K562 (cell line): ENCODE measurements around the gene FRMPD1. TPM values are rescaled to one million over a fixed set of nuclear protein-coding genes. Genes with fewer than 3 reads are reported as not detected.

Source experiments
- ATAC-seq: fragments of 200-7000 bp; cut with Tn5 transposase; 3 replicates; pipeline ENCODE4 v1.9.1; 2020; ENCODE audit warnings: moderate library complexity
- BruUV-seq: library from RNA; stranded (reverse); fragments of 400-500 nt; replicated peaks from 2 replicates; lab custom pipeline; 2021; lab: Mats Ljungman, UMichigan
- CTCF ChIA-PET: fragments of 300-600 bp; formaldehyde crosslinking; extraction: SDS; loops from one replicate; lab custom pipeline; 2021; ENCODE audit warnings: low intra/inter-chr PET ratio; lab: Yijun Ruan, JAX
- POLR2A ChIA-PET: fragments of 300-600, 350-650 bp; sonication (Branson Sonifier 250); formaldehyde crosslinking; extraction: SDS; loops from one replicate; lab custom pipeline; 2021; ENCODE audit warnings: antibody characterized with exemption, inconsistent platforms; lab: Yijun Ruan, JAX
- DNase-seq, 4 experiments: peaks; one replicate each; pipeline versions ENCODE4 v3.0.0 to v3.0.0-alpha.2; 2011 to 2018; ENCODE audit warnings: low spot score in 3 of 4, mixed read lengths in 3 of 4; ENCODE audit errors: extremely low read depth in 1 of 4
- FAIRE-seq: peaks from 2 replicates; lab custom pipeline; 2011; peaks lifted over from hg19 to GRCh38; lab: Jason Lieb, UNC
- H2AFZ ChIP-seq: 2 replicates; pipeline ENCODE4 v1.6.0; 2011; ENCODE audit warnings: low read depth, low read length, control low read depth, inconsistent platforms
- H3K27ac ChIP-seq: fragments of 200-600 bp; 3 replicates; pipeline ENCODE4 v1.8.0; 2011; ENCODE audit warnings: low read depth, mild to moderate bottlenecking, control low read depth, inconsistent platforms, low read length, moderate library complexity, mixed read lengths; ENCODE audit errors: extremely low read depth
- H3K27me3 ChIP-seq, 2 experiments: fragments of 300-600 bp in 1 of 2; 2 replicates in 1 of 2; 3 replicates in 1 of 2; pipeline versions ENCODE4 v1.6.0 to v1.8.0; 2011; ENCODE audit warnings: inconsistent platforms in 2 of 2, low read length in 2 of 2, mild to moderate bottlenecking in 1 of 2, mixed read lengths in 1 of 2, moderate library complexity in 1 of 2; ENCODE audit not compliant: control insufficient read depth in 2 of 2, insufficient read depth in 2 of 2
- H3K36me3 ChIP-seq: fragments of 300-600 bp; 3 replicates; pipeline ENCODE4 v1.8.0; 2011; ENCODE audit warnings: mild to moderate bottlenecking, low read length, inconsistent platforms; ENCODE audit not compliant: control insufficient read depth, insufficient read depth
- H3K4me1 ChIP-seq, 2 experiments: fragments of 200-600 bp in 1 of 2; replicated peaks in 1 of 2; 2 replicates in 1 of 2; 3 replicates in 1 of 2; pipeline versions ENCODE4 v1.5.1 to v1.8.0; 2011; ENCODE audit warnings: inconsistent platforms in 2 of 2, low read length in 2 of 2, mild to moderate bottlenecking in 1 of 2, mixed read lengths in 1 of 2, moderate library complexity in 1 of 2; ENCODE audit not compliant: control insufficient read depth in 2 of 2, insufficient read depth in 2 of 2
- H3K4me2 ChIP-seq: 2 replicates; pipeline ENCODE4 v1.6.1; 2011; ENCODE audit warnings: low read length, control low read depth, inconsistent platforms, mixed read lengths; ENCODE audit not compliant: insufficient read depth
- H3K4me3 ChIP-seq: fragments of 200-600 bp; sonication (generic), shearing (Covaris generic); 2 replicates; pipeline ENCODE4 v1.5.1; 2016; ENCODE audit warnings: control low read depth, inconsistent platforms
- H3K79me2 ChIP-seq: fragments of 200-600 bp; 3 replicates; pipeline ENCODE4 v1.8.0; 2011; ENCODE audit warnings: low read length, inconsistent platforms; ENCODE audit not compliant: control insufficient read depth, insufficient read depth
- H3K9ac ChIP-seq, 2 experiments: 2 replicates each; pipeline versions ENCODE4 v1.6.0 to v1.6.1; 2011; ENCODE audit warnings: low read depth in 2 of 2, low read length in 2 of 2, control low read depth in 1 of 2, inconsistent platforms in 1 of 2, mild to moderate bottlenecking in 1 of 2, mixed read lengths in 1 of 2; ENCODE audit not compliant: insufficient read depth in 1 of 2
- H3K9me1 ChIP-seq: one replicate; pipeline ENCODE4 v1.6.0; 2011; ENCODE audit warnings: inconsistent platforms, mild to moderate bottlenecking, low read length, moderate library complexity; ENCODE audit not compliant: control insufficient read depth, insufficient read depth
- H3K9me3 ChIP-seq: replicated peaks from 2 replicates; pipeline ENCODE4 v1.5.1; 2011; ENCODE audit warnings: low read depth, low read length, inconsistent platforms; ENCODE audit not compliant: control insufficient read depth, insufficient read depth
- H4K20me1 ChIP-seq: replicated peaks from 2 replicates; pipeline ENCODE4 v1.6.1; 2011; ENCODE audit warnings: low read length, inconsistent platforms, mixed read lengths; ENCODE audit not compliant: control insufficient read depth, insufficient read depth
- CCAR2 ChIP-seq: fragments of 200-400 bp; formaldehyde crosslinking; IDR thresholded peaks from 2 replicates; pipeline ENCODE4 v1.6.1; 2017; ENCODE audit warnings: mild to moderate bottlenecking, low read depth, low read length
- CTBP1 ChIP-seq: fragments of 450-650 bp; IDR thresholded peaks from 2 replicates; pipeline ENCODE4 v1.6.1; 2016; ENCODE audit warnings: borderline replicate concordance
- ETV1 ChIP-seq: fragments of 450-650 bp; conservative IDR thresholded peaks from 2 replicates; pipeline ENCODE4 v1.6.1; 2016; ENCODE audit warnings: missing genetic modification characterization, control low read depth, low read depth, missing compliant biosample characterization
- FOXP1 ChIP-seq: sonication (generic); formaldehyde crosslinking; IDR thresholded peaks from 2 replicates; pipeline ENCODE4 v1.8.0; 2022; ENCODE audit warnings: mild to moderate bottlenecking, missing genetic modification reagents
- HDAC1 ChIP-seq, 2 experiments: fragments of 450-650 bp; IDR thresholded peaks; 2 replicates each; pipeline ENCODE4 v1.6.1; 2016 to 2017; ENCODE audit warnings: inconsistent platforms in 1 of 2, mild to moderate bottlenecking in 1 of 2, moderate library complexity in 1 of 2
- HIVEP1 ChIP-seq: fragments of 250-450 bp; sonication (Bioruptor Pico); IDR thresholded peaks from 2 replicates; pipeline ENCODE4 v1.4.0; 2020; ENCODE audit warnings: mild to moderate bottlenecking
- JUND ChIP-seq, 2 experiments: IDR thresholded peaks; 2 replicates in 1 of 2; 3 replicates in 1 of 2; pipeline ENCODE4 v1.6.1; 2011; ENCODE audit warnings: borderline replicate concordance in 2 of 2, low read depth in 2 of 2, low read length in 2 of 2, improper control_type of control experiment in 1 of 2, missing biosample characterization in 1 of 2, missing genetic modification characterization in 1 of 2, missing genetic modification reagents in 1 of 2
- NR2C1 ChIP-seq, 2 experiments: fragments of 450-650 bp; IDR thresholded peaks; 2 replicates each; pipeline ENCODE4 v1.6.1; 2017; ENCODE audit warnings: mild to moderate bottlenecking in 2 of 2, antibody characterized with exemption in 1 of 2, inconsistent platforms in 1 of 2, missing compliant biosample characterization in 1 of 2, missing genetic modification characterization in 1 of 2
- PRMT5 ChIP-seq: sonication (generic); formaldehyde crosslinking; IDR thresholded peaks from 2 replicates; pipeline ENCODE4 v1.5.0; 2020; ENCODE audit warnings: missing genetic modification reagents
- RCOR1 ChIP-seq, 2 experiments: IDR thresholded peaks; 2 replicates each; pipeline ENCODE4 v1.6.1; 2012; ENCODE audit warnings: low read depth in 2 of 2, low read length in 2 of 2, borderline replicate concordance in 1 of 2, improper control_type of control experiment in 1 of 2
- SMARCC2 ChIP-seq: fragments of 450-650 bp; IDR thresholded peaks from 2 replicates; pipeline ENCODE4 v1.6.1; 2017; ENCODE audit warnings: antibody characterized with exemption, moderate library complexity, mild to moderate bottlenecking, low read depth
- SOX6 ChIP-seq: fragments of 450-650 bp; IDR thresholded peaks from 2 replicates; pipeline ENCODE4 v1.6.1; 2014; ENCODE audit warnings: mild to moderate bottlenecking
- ZBED1 ChIP-seq: IDR thresholded peaks from 2 replicates; pipeline ENCODE4 v1.6.1; 2014
- ZEB2 ChIP-seq: fragments of 450-650 bp; IDR thresholded peaks from 2 replicates; pipeline ENCODE4 v1.6.1; 2016
- ZNF24 ChIP-seq: fragments of 450-650 bp; IDR thresholded peaks from 2 replicates; pipeline ENCODE4 v1.6.1; 2016
- WGBS: fragments of 100-300 bp; shearing (Covaris generic); methylation state at CpG from one replicate; pipeline ENCODE4 v1.1.6; 2016; ENCODE audit warnings: low coverage, mixed read lengths; ENCODE audit not compliant: insufficient coverage; ENCODE audit errors: missing lambda C conversion rate; 5-methylcytosine and 5-hydroxymethylcytosine counted together
- in situ Hi-C: fragments of 300-500 bp; cut with MboI; formaldehyde crosslinking; loops from 4 replicates; pipeline ENCODE4 v1.15.0; 2018; ENCODE audit warnings: inconsistent platforms, mixed read lengths
- intact Hi-C: fragments of 100-400 bp; cut with micrococcal nuclease; formaldehyde crosslinking; loops from 2 replicates; pipeline ENCODE4 v1.14.2; 2022
- polyA plus RNA-seq, 8 experiments: library from polyadenylated mRNA; depleted of rRNA in 4 of 8; stranded (reverse) in 5 of 8; unstranded in 3 of 8; fragments of >200 nt; fragmentation: Nextera tagmentation in 2 of 8; fragmentation: Illumina TruSeq in 1 of 8; extraction: Ambion mirVana in 2 of 8; extraction: Trizol in 1 of 8; gene quantifications; 2 replicates each; pipeline versions ENCODE4 v1.2.1 to v1.2.3, GENCODE V29; 2011 to 2014; ENCODE audit warnings: inconsistent platforms in 1 of 8, missing spikeins in 1 of 8
- total RNA-seq, 7 experiments: library from RNA; depleted of rRNA in 6 of 7; stranded (reverse); fragments of >200 nt in 6 of 7; fragmentation: Illumina TruSeq in 2 of 7; extraction: Trizol in 2 of 7; gene quantifications; 2 replicates each; pipeline versions ENCODE4 v1.2.1 to v1.2.3, GENCODE V29; 2011 to 2021; ENCODE audit warnings: low replicate concordance in 1 of 7
- TF ChIP-seq, protein P1 (sequence below): fragments of 250-450 bp; sonication (Bioruptor Pico); IDR thresholded peaks from 2 replicates; pipeline ENCODE4 v1.5.0; 2021; ENCODE audit warnings: mild to moderate bottlenecking, borderline replicate concordance

The FRMPD1 gene
- total and polyA plus RNA-seq, 9 of the 15 experiments (the other 6 are each of a cell fraction or from before 2014, with no cell fraction given), result not detected

DNA sequence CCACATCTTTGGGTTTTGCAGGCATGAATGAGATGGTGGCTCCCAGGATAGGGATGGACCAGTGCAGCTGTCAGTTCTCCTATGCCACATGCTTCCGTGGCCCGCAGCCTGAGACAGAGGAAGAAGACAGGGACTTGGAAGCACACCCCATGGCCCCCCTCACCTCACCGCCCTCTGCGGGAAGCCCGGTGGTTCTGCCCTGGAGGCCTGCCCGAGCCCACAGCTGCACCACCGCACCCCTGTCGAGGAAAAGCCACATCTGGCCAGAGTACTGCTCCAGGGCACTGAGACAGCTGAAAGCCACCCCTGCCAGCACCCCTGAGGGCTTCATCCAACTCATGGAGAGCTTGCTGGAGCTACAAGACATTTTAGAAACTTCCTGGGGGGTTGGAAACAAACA, 95.2 kb downstream of the FRMPD1 start (continued):
- TF ChIP-seq, protein P1, sequence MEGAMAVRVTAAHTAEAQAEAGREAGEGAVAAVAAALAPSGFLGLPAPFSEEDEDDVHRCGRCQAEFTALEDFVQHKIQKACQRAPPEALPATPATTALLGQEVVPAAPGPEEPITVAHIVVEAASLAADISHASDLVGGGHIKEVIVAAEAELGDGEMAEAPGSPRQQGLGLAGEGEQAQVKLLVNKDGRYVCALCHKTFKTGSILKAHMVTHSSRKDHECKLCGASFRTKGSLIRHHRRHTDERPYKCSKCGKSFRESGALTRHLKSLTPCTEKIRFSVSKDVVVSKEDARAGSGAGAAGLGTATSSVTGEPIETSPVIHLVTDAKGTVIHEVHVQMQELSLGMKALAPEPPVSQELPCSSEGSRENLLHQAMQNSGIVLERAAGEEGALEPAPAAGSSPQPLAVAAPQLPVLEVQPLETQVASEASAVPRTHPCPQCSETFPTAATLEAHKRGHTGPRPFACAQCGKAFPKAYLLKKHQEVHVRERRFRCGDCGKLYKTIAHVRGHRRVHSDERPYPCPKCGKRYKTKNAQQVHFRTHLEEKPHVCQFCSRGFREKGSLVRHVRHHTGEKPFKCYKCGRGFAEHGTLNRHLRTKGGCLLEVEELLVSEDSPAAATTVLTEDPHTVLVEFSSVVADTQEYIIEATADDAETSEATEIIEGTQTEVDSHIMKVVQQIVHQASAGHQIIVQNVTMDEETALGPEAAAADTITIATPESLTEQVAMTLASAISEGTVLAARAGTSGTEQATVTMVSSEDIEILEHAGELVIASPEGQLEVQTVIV (CRISPR knock-in tag), result no peak
- TF ChIP-seq FOXP1 (CRISPR knock-in tag), result no peak
- TF ChIP-seq, all 486 proteins: peak for 0

DNA sequence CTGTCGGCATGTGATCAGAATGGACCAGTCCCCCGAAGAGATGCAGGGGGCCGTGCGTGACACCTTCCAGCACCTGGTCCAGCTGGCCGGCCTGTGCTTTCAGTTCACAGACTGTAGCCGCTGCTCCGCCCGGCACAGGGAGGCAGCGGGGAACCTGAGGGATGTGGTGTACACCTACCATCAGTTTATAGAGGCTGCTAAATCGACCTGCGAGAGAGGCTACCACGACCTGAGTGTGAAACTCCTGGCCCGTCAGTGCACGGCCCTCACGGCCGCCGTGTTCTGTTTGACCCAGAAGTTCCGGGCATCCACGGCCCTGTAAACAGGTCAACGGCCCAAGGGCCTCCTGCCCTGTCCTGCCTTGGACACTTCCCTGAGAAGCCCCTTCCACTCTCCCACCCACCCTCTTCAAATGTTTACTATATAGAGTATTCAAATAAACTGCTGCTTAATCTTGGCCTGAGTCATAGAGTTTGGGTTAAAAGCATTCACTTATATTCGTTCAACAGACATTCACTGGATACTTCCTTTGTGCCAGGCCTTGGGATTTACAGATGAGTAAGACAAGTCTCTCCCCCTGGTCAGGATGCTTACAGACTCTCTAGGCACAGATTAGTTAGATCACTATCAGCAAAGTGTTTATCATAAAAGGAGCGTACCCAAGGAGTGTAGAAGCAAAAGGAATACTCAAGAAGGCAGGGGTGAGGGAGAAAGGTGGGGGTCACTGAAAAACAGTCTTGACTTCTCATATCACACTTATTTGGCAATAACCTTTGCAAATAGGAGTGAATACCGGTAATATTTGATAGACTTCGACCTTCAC, 95.9 kb downstream of the FRMPD1 start:
- H2AFZ ChIP-seq, result peak overlapping the region; percentile 19; the same call in 1 of the 2 replicates
- CTCF ChIA-PET, result interaction anchor here (1.0 to 1.4 kb wide), 4 partner anchors 157 to 517 kb away, joined by 3 to 4 read pairs (median 4); partner anchors contain the start of gene SLC25A51

More for the DNA sequence above, 95.9 kb downstream of the FRMPD1 start:
- Histone ChIP-seq H3K36me3 (no peaks in the 10 kb centered on the region), H3K9ac (peak overlapping the region in 1 of 2 experiments; percentile 18; a peak in 1 of 4 replicates), H3K9me1 (no peaks in the 10 kb centered on the region), H3K4me2 (no peak overlapping the region), H3K4me3 (no peak overlapping the region), H3K4me1 (peaks cover 11 to 17% of the 10 kb centered on the region in 2 experiments; a peak in 4 of 5 replicates), H3K27me3 (peaks cover 0 to 17% of the 10 kb centered on the region in 2 experiments; a peak in 3 of 5 replicates), H3K9me3 (no peaks in the 10 kb centered on the region), H4K20me1 (no peaks in the 10 kb centered on the region), H3K27ac (no peak overlapping the region), H3K79me2 (no peaks in the 10 kb centered on the region)
- POLR2A ChIA-PET, result no interaction called here
- FAIRE-seq, result no peak
- 0 out of 4 replicates have a peak, but pooled peaks of 1 of the 2 experiments have one; percentile 25 for TF ChIP-seq HDAC1 (IDR thresholded peaks at IDR 0.05)
- 0 out of 2 replicates have a peak, but pooled peaks have one; percentile 37 for TF ChIP-seq ZEB2
- TF ChIP-seq HIVEP1, result 0 out of 2 replicates have a peak, but pooled peaks have one; percentile 31
- no peak for TF ChIP-seq CCAR2
- peak; percentile 25; the same call in 1 of the 2 replicates for TF ChIP-seq NR2C1 (IDR thresholded peaks at IDR 0.05)
- TF ChIP-seq NR2C1 (tag; IDR thresholded peaks at IDR 0.05), result no peak
- no peak for TF ChIP-seq ETV1 (tag)
- TF ChIP-seq CTBP1, result peak; percentile 59; the same call in 1 of the 2 replicates
- TF ChIP-seq PRMT5 (CRISPR knock-in tag), result no peak
- no peak for TF ChIP-seq ZBED1
- TF ChIP-seq RCOR1 (IDR thresholded peaks at IDR 0.05; ENCODE audit: borderline replicate concordance in 1 of 2, low read depth in 2 of 2, low read length in 2 of 2), result peak in 1 of 2 experiments; percentile 13; a peak in 1 of 4 replicates
- no peak for TF ChIP-seq SOX6
- TF ChIP-seq ZNF24, result no peak
- no peak for TF ChIP-seq JUND (IDR thresholded peaks at IDR 0.05; ENCODE audit: borderline replicate concordance, low read depth, low read length)
- 0 out of 3 replicates have a peak, but pooled peaks have one; percentile 24 for TF ChIP-seq JUND (tag; IDR thresholded peaks at IDR 0.05; ENCODE audit: borderline replicate concordance, low read depth, low read length)
- TF ChIP-seq SMARCC2, result no peak
- no peak; the same call in 2 of the 3 replicates for ATAC-seq
- WGBS, result 52% methylated on average over 24 of the region's 24 CpGs
- intact Hi-C loops (loop anchor here (1.0 to 10.0 kb wide), 7 partner anchors 38 to 617 kb away; partner anchors contain the start of genes SHB, SLC25A51 and TOMM5), in situ Hi-C loops (loop anchor here (25.0 kb wide), 1 partner anchor 616 kb away; no protein-coding TSS in a partner anchor)
- no peak for DNase-seq
- no TSS peak for BruUV-seq
